Ishikawa (cell line): Measurements from ENCODE around the gene CD300LG.

Experiments used
- EGR1 ChIP-seq: IDR thresholded peaks from 2 replicates; pipeline ENCODE4 v1.6.1; 2012
- TF ChIP-seq, protein P1 (sequence below): IDR thresholded peaks from 2 replicates; pipeline ENCODE4 v1.6.1; 2012

DNA sequence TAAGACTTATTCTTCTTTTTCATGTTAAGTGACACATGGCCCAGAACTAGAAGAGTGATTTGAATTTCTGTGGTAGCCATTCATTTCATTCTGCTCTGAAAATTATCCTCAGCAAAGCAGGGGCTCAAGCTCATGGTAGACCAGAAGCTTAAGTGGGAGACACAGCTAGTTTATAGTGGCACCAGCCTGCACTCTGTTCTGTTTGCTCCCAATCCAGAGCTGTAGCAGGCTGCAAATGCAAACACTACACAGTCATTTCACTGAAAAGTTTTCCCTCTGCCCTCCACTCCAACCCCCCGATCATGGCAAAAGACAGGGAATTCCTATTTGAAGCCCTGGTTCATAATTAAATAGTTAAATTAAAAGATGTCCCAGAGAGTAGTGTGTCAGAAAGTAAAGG is 43.3 kb downstream of the CD300LG start:
- no peak for TF ChIP-seq EGR1
- TF ChIP-seq, protein P1, sequence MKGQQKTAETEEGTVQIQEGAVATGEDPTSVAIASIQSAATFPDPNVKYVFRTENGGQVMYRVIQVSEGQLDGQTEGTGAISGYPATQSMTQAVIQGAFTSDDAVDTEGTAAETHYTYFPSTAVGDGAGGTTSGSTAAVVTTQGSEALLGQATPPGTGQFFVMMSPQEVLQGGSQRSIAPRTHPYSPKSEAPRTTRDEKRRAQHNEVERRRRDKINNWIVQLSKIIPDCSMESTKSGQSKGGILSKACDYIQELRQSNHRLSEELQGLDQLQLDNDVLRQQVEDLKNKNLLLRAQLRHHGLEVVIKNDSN = no peak
